CD4-positive, alpha-beta T cell (primary cell): ENCODE data around the gene CUTC. TPM values are rescaled to one million over a fixed set of nuclear protein-coding genes. Genes with fewer than 3 reads are reported as not detected.

ENCODE experiments used
- ATAC-seq: fragments of 200-7000 bp; cut with Tn5 transposase; one replicate; pipeline ENCODE4 v1.10.0; 2022; ENCODE audit warnings: mild to moderate bottlenecking; ENCODE audit not compliant: poor library complexity
- CTCF ChIA-PET: fragments of 350-600 bp; sonication (Branson Sonifier 250); formaldehyde crosslinking; loops from one replicate; lab custom pipeline; 2021; ENCODE audit warnings: antibody characterized with exemption, inconsistent platforms; lab: Charles Lee
- POLR2A ChIA-PET: fragments of 350-600 bp; sonication (Branson Sonifier 250); formaldehyde crosslinking; loops from one replicate; lab custom pipeline; 2021; ENCODE audit warnings: antibody characterized with exemption, inconsistent platforms; lab: Charles Lee
- DNase-seq, 14 experiments: peaks; one replicate each; pipeline ENCODE4 v3.0.0-alpha.2; 2013 to 2020; ENCODE audit warnings: mixed read lengths in 2 of 14
- H3K27ac ChIP-seq, 2 donors: one replicate each; pipeline versions ENCODE4 v1.5.1 to v1.7.0; 2013; ENCODE audit warnings: low read length in 2 of 2, low read depth in 1 of 2, mild to moderate bottlenecking in 1 of 2
- H3K27me3 ChIP-seq, 2 experiments: 1 replicate in 1 of 2; 2 replicates in 1 of 2; pipeline versions ENCODE4 v1.6.1 to v1.7.0; 2013; ENCODE audit warnings: low read length in 2 of 2, control low read depth in 1 of 2, mild to moderate bottlenecking in 1 of 2, moderate library complexity in 1 of 2; ENCODE audit not compliant: insufficient read depth in 2 of 2, control insufficient read depth in 1 of 2
- H3K36me3 ChIP-seq: one replicate; pipeline ENCODE4 v1.6.1; 2013; ENCODE audit warnings: low read length, control low read depth; ENCODE audit not compliant: insufficient read depth
- H3K4me1 ChIP-seq: one replicate; pipeline ENCODE4 v1.6.1; 2013; ENCODE audit warnings: low read length, control low read depth; ENCODE audit not compliant: insufficient read depth
- H3K4me3 ChIP-seq: one replicate; pipeline ENCODE4 v1.5.1; 2013; ENCODE audit warnings: mild to moderate bottlenecking, low read length, moderate library complexity
- H3K9me3 ChIP-seq, 2 experiments: 1 replicate in 1 of 2; 2 replicates in 1 of 2; pipeline versions ENCODE4 v1.6.1 to v1.7.0; 2013; ENCODE audit warnings: low read length in 2 of 2, mild to moderate bottlenecking in 2 of 2, control low read depth in 1 of 2, moderate library complexity in 1 of 2; ENCODE audit not compliant: control insufficient read depth in 1 of 2, insufficient read depth in 1 of 2
- H3K27ac Mint-ChIP-seq: one replicate; pipeline ENCODE4 v1.8.0; 2020; ENCODE audit warnings: mixed read lengths
- H3K27me3 Mint-ChIP-seq: one replicate; pipeline ENCODE4 v1.8.0; 2021; ENCODE audit warnings: mixed read lengths
- H3K36me3 Mint-ChIP-seq: one replicate; pipeline ENCODE4 v1.8.0; 2021; ENCODE audit warnings: low read depth, mixed read lengths
- H3K4me1 Mint-ChIP-seq: one replicate; pipeline ENCODE4 v1.8.0; 2021; ENCODE audit warnings: low read depth, mixed read lengths
- H3K4me3 Mint-ChIP-seq: one replicate; pipeline ENCODE4 v1.8.0; 2020; ENCODE audit warnings: mild to moderate bottlenecking, mixed read lengths
- H3K9me3 Mint-ChIP-seq: one replicate; pipeline ENCODE4 v1.8.0; 2020; ENCODE audit warnings: mixed read lengths
- CTCF ChIP-seq: fragments of 200-600 bp; IDR thresholded peaks from one replicate; pipeline ENCODE4 v1.8.0; 2022; ENCODE audit warnings: antibody characterized with exemption, mild to moderate bottlenecking
- intact Hi-C, 2 experiments: fragments of 100-400 bp; cut with DNase I in 1 of 2; cut with micrococcal nuclease in 1 of 2; formaldehyde crosslinking; loops; one replicate each; pipeline versions ENCODE4 v1.15.1 to v1.9.0; 2023 to 2025; cut with DNase I, micrococcal nuclease
- total RNA-seq, 174 experiments: library from RNA in 2 of 174; stranded (reverse) in 2 of 174; gene quantifications; one replicate each; pipeline ENCODE4 v1.2.3 and lab custom pipeline; 2021 to 2026

The CUTC gene
- total RNA-seq, 2 experiments from 2014 or later = 14.1 to 16.0 TPM

DNA sequence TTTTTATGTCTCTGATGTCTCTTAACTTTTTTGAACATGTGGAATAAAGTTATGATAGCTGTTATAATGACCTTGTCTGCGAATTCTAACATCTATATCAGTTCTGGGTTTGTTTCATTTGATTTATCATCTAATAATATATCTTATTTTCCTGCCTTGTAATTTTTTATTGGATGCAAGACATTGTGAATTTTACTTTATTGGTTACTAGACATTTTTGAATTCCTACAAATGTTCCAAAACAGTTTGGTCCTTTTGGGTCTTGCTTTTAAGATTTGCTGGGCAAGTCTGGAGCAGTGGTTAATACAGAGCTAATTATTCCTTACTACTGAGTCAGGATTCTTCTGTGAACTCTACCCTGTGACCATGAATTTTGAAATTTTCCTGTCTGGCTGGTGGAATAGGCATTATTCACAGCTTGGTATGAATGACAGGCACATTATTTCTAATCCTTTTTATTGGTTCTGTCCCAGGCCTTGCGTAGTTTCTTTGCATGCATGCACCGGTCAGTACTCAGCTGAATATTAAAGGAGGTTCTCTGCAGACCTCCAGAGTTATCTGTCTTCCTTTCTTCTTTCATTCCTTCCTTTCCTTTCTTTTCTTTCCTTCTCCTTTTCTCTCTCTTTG, 9.0 kb downstream of the CUTC start:
- Histone ChIP-seq H3K4me3 (no peak overlapping the region), H3K4me1 (no peaks in the 10 kb centered on the region), H3K27me3 (no peaks in the 10 kb centered on the region), H3K9me3 (peaks cover 0 to 24% of the 10 kb centered on the region in 2 experiments), H3K36me3 (peaks cover 89% of the 10 kb centered on the region), H3K27ac (no peak overlapping the region)
- CTCF ChIA-PET = interaction anchor here (1.4 kb wide), 1 partner anchor 9 kb away, joined by 3 read pairs; the partner anchor contains the start of gene CUTC
- no peak overlapping the region for H3K27ac Mint-ChIP-seq
- intact Hi-C loops = no loop called here
- peaks cover 12% of the 10 kb centered on the region for H3K9me3 Mint-ChIP-seq
- peaks cover 26% of the 10 kb centered on the region for H3K4me1 Mint-ChIP-seq
- DNase-seq (no peak), ATAC-seq (no peak)
- TF ChIP-seq CTCF = no peak
- H3K4me3 Mint-ChIP-seq = no peak overlapping the region
- POLR2A ChIA-PET = interaction anchor here (0.7 to 2.4 kb wide), 2 partner anchors 9 to 17 kb away, joined by 4 to 6 read pairs; partner anchors contain the start of genes COX15 and CUTC
- no peaks in the 10 kb centered on the region for H3K27me3 Mint-ChIP-seq
- peaks cover 95% of the 10 kb centered on the region for H3K36me3 Mint-ChIP-seq

DNA sequence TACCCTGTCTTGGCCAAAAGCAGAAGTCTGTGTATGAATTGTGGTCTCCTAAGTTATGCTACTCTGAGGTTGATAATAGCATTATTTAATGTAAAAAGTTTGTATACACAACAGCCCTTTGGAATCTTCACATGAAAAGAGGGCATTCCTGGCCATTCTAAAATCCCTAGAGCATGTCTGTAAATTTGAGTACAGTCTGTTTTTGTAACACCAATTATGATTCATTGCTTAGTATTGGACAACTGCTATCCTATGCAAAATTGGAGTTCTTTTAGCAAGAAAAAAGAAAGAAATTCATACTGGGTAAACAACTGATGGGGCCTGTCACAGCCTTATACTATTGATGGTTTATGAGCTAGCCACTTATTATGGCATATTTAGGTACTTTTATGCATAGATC, 10.2 kb downstream of the CUTC start:
- CTCF ChIA-PET = interaction anchor here (2.1 kb wide), 1 partner anchor 10 kb away, joined by 7 read pairs; the partner anchor contains the start of genes COX15 and CUTC
- no peaks in the 10 kb centered on the region for H3K27me3 ChIP-seq
- POLR2A ChIA-PET = interaction anchor here (1.6 kb wide), 1 partner anchor 10 kb away, joined by 8 read pairs; the partner anchor contains the start of genes COX15 and CUTC
- no peaks in the 10 kb centered on the region for H3K4me1 ChIP-seq
- H3K27ac Mint-ChIP-seq = no peak overlapping the region
- H3K4me3 ChIP-seq = no peak overlapping the region
- DNase-seq (no peak), ATAC-seq (no peak)
- H3K9me3 ChIP-seq = peaks cover 0 to 24% of the 10 kb centered on the region in 2 experiments
- H3K27me3 Mint-ChIP-seq = no peaks in the 10 kb centered on the region
- intact Hi-C loops = no loop called here
- peaks cover 96% of the 10 kb centered on the region for H3K36me3 Mint-ChIP-seq
- no peak overlapping the region for H3K27ac ChIP-seq
- peaks cover 12% of the 10 kb centered on the region for H3K9me3 Mint-ChIP-seq
- H3K36me3 ChIP-seq = peaks cover 89% of the 10 kb centered on the region
- no peak overlapping the region for H3K4me3 Mint-ChIP-seq
- no peak for TF ChIP-seq CTCF
- peaks cover 20% of the 10 kb centered on the region for H3K4me1 Mint-ChIP-seq

DNA sequence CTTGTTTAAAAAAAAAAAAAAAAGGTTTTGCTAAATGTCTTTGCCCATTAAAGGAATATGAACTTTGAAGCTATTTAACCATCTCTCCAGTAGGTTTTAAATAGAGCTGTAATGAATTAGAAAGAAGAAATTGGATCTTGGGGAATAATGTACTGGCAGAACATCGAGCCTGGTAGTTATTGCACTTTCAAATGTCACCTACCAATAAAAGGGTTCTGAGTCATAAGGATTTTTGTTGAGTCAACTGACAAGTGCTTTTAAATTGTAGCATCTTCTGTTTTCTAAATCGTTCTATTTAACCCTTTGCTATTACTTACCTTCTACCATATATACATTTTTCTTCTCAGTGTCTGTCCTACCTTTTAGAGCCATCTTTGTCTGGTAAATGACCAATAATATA, 10.7 kb downstream of the CUTC start:
- H3K36me3 Mint-ChIP-seq = peaks cover 95% of the 10 kb centered on the region
- TF ChIP-seq CTCF = no peak
- ChIA-PET POLR2A (interaction anchor here (1.6 kb wide), 1 partner anchor 11 kb away, joined by 8 read pairs; the partner anchor contains the start of genes COX15 and CUTC), CTCF (interaction anchor here (2.1 kb wide), 1 partner anchor 10 kb away, joined by 7 read pairs; the partner anchor contains the start of genes COX15 and CUTC)
- no peak overlapping the region for H3K4me3 ChIP-seq
- H3K9me3 Mint-ChIP-seq = peaks cover 12% of the 10 kb centered on the region
- intact Hi-C loops = no loop called here
- H3K27ac Mint-ChIP-seq = no peak overlapping the region
- no peaks in the 10 kb centered on the region for H3K4me1 ChIP-seq
- H3K27ac ChIP-seq = no peak overlapping the region
- no peaks in the 10 kb centered on the region for H3K27me3 Mint-ChIP-seq
- H3K9me3 ChIP-seq = peaks cover 0 to 24% of the 10 kb centered on the region in 2 experiments
- ATAC-seq = no peak
- peaks cover 16% of the 10 kb centered on the region for H3K4me1 Mint-ChIP-seq
- H3K27me3 ChIP-seq = no peaks in the 10 kb centered on the region
- H3K4me3 Mint-ChIP-seq = no peak overlapping the region
- peaks cover 89% of the 10 kb centered on the region for H3K36me3 ChIP-seq
- DNase-seq = no peak
